Mononuclear cell (primary cell): ENCODE results near the gene KRT85. TPM values are rescaled to one million over a fixed set of nuclear protein-coding genes. Genes with fewer than 3 reads are reported as not detected.

Source experiments
- H3K27me3 ChIP-seq: 2 replicates; pipeline ENCODE4 v1.6.0; 2011; ENCODE audit warnings: low read length, control low read depth; ENCODE audit not compliant: insufficient read depth
- H3K4me1 ChIP-seq: 2 replicates; pipeline ENCODE4 v1.5.1; 2011; ENCODE audit warnings: mild to moderate bottlenecking, low read length, control low read depth; ENCODE audit not compliant: insufficient read depth
- H3K4me3 ChIP-seq: 2 replicates; pipeline ENCODE4 v1.5.1; 2011; ENCODE audit warnings: mild to moderate bottlenecking, low read length, moderate library complexity
- H3K9me3 ChIP-seq: 2 replicates; pipeline ENCODE4 v1.5.1; 2011; ENCODE audit warnings: low read depth, mild to moderate bottlenecking, control low read depth, low read length
- total RNA-seq: library from RNA; depleted of rRNA; stranded (reverse); fragments of >200 nt; gene quantifications from one replicate; pipeline ENCODE4 v1.2.3, GENCODE V29; 2012

KRT85 gene
- total RNA-seq, 1 donor = not detected

DNA sequence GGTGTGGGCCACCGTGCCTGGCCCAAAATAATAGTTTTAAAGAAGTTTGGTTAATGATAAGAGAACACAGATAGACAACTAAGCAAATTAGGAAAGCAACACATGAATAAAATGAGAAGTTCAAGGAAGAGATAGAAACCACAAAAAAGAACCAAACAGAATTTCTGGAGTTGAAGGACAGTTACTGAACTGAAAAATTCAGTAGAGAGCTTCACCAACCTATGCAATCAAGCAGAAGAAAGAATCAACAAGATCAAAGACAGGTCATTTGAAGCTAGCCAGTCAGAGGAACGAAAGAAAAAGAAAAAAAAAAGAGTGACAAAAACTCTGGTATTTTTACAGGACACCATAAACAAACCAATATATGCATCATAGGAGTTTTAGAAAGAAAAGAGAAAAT, 30.6 kb downstream of the KRT85 start:
- no peaks in the 10 kb centered on the region for H3K9me3 ChIP-seq
- H3K4me3 ChIP-seq = no peak overlapping the region
- no peaks in the 10 kb centered on the region for H3K4me1 ChIP-seq
- H3K27me3 ChIP-seq = no peaks in the 10 kb centered on the region

DNA sequence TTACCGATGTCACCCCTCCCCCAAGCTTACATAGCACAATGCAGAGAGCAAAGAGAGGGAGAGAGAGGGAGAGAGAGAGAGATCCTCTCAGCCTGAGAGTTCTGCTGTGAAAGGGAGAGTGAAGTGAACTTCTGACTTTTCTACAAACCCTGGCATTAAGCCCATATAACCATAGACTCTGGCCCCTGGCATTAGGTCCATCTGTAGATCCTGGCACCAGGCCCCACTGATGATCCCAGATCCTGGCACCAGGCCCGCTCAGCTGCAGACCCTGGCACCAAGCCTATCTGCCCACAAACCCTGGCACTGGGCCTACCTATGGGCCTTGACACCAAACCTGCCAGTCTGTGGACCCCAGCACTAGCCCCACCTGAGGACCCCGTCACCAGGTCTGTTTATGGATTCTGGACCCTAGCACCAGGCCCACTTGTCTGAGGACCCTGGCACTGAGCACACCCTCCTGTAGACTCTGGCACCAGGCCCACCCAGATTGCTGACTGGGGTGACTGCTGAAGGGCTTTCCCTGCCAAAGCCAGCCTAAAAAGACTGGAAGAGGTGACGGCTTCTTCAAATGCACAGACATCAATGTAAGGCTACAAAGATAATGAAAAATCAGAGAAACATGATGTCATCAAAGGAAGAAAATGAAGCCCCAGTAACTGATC, 31.6 kb downstream of the KRT85 start:
- no peaks in the 10 kb centered on the region for H3K9me3 ChIP-seq
- H3K4me1 ChIP-seq = no peaks in the 10 kb centered on the region
- no peaks in the 10 kb centered on the region for H3K27me3 ChIP-seq
- H3K4me3 ChIP-seq = no peak overlapping the region

DNA sequence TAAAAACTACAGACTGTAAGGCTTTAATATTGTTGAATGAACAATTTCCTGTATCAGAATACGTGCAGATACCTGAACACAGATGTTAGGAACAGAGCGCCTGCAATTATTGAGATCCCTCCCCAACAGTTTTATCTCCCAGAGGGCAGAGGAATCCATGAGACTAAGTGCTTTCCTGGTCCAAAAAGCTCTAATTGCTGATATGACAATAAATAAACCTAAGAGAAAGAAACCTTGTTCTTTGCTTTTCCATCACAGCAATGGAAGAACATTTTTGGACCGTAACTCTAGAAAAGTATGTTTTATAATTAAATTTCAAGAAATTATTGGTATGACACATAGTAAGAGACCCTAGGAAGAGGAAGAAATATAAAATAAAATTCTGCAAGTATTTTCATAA, 33.1 kb downstream of the KRT85 start:
- Histone ChIP-seq H3K4me3 (no peak overlapping the region), H3K9me3 (no peaks in the 10 kb centered on the region), H3K27me3 (no peaks in the 10 kb centered on the region), H3K4me1 (no peaks in the 10 kb centered on the region)

DNA sequence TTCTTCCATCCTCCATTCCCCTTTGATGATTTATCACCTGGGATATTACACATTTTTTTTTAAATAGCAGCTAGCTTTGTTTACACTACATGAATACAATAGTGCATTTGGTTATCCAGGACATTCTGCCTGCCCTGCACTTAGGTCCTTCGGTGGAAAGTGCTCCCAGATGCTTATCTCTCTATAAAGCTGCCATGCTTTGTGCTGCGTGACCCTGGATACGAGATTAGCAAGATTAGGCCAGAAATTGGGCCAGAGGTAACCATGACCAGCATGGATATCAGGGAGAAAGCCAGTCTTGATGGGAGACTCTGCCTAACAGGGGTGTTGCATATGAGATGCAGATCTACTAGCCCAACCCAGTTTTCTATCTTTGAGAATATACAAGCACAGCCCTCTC, 34.0 kb downstream of the KRT85 start:
- H3K4me1 ChIP-seq = no peaks in the 10 kb centered on the region
- no peaks in the 10 kb centered on the region for H3K9me3 ChIP-seq
- H3K27me3 ChIP-seq = no peaks in the 10 kb centered on the region
- no peak overlapping the region for H3K4me3 ChIP-seq

DNA sequence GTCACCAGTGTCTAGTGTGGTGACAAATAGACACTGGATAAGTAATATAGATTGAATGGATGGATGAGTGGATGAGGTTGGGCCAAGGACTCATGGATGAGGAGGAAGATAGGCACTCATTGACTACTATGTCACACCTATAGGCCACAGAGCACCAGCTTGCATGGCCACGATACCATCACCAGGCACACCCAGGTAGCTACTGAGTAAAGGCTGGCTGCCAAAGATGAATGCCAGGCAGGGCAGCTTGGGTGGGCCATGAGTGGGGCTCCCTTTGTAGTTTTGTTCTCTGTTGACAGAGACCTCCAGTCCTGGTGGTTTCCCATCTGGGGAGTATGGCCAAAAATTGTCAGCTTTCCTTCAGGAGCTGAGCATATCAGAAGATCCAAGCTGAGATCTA, 34.9 kb downstream of the KRT85 start:
- Histone ChIP-seq H3K9me3 (no peaks in the 10 kb centered on the region), H3K4me3 (no peak overlapping the region), H3K27me3 (no peaks in the 10 kb centered on the region), H3K4me1 (no peaks in the 10 kb centered on the region)

DNA sequence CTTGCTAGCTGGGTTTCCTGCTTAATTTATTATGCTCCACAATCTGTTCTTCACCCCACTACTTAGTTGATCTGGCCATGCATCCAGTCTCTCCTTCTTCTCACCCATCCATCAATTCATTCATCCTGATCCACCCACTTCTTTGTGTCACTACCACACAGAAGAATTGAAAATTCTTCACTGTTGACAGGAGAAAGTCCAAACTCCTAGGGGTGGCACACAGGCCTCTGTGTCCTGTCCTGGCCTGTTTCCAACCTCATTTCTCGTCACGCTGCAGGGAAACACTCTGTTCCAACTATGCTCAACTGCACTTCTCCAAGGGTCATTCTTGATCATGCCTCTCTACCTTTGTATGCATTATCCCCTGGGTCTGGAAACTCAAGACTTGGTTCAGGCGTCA, 35.4 kb downstream of the KRT85 start:
- Histone ChIP-seq H3K27me3 (no peaks in the 10 kb centered on the region), H3K4me1 (no peaks in the 10 kb centered on the region), H3K4me3 (no peak overlapping the region), H3K9me3 (no peaks in the 10 kb centered on the region)

DNA sequence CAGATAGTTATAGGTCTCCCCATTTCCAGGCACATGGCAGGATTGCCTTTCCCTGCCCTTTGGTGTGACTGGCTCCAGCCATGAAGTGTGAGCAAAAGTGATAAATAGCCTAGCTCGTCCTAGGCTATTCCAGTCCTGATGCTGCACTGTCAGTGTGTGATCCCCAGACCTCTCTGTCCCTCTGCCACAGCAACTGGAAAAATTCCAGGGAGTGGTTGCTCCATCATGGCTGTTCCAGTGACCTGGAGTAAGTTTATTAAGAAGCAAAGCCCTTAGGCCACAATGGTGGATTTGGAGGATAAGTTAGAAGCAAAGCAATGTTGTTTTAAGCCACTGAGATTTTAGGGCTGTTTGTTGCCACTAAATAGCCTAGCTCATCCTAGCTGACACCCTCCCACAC, 36.2 kb downstream of the KRT85 start:
- Histone ChIP-seq H3K4me1 (no peaks in the 10 kb centered on the region), H3K4me3 (no peak overlapping the region), H3K27me3 (no peaks in the 10 kb centered on the region), H3K9me3 (no peaks in the 10 kb centered on the region)

DNA sequence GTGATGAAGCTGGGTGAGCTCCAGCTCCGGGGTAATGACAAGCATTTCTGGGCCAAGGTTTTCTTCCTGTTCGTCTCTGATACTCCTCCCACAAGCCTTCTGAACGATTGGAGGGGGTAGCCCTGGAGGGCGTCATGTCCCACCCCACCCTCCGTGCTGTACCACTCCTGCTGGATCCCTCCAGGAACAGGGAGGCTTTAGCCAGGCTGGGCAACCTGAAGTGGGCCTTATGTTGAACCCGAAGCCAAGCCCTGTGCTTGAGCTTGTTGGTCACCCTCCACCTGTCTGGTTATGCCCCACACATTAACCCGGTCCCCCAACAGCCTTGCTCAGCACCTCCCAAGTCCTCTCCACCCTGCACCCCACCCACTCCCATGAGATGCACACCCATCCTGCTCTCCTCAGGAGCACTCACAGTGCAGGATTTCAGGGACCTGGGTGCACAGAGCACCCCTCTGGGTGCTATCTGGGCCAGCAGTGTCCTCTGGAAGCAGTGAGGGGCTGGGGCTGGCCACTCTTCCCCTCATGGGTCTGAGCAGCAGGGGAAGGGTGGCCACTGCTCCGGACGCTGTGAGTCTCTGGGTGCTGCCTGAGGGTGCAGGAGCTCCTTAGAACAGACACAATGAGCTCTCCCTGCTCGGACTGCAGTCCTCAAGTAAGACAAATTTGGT, 39.3 kb downstream of the KRT85 start:
- Histone ChIP-seq H3K4me3 (no peak overlapping the region), H3K27me3 (no peaks in the 10 kb centered on the region), H3K9me3 (no peaks in the 10 kb centered on the region), H3K4me1 (no peaks in the 10 kb centered on the region)

DNA sequence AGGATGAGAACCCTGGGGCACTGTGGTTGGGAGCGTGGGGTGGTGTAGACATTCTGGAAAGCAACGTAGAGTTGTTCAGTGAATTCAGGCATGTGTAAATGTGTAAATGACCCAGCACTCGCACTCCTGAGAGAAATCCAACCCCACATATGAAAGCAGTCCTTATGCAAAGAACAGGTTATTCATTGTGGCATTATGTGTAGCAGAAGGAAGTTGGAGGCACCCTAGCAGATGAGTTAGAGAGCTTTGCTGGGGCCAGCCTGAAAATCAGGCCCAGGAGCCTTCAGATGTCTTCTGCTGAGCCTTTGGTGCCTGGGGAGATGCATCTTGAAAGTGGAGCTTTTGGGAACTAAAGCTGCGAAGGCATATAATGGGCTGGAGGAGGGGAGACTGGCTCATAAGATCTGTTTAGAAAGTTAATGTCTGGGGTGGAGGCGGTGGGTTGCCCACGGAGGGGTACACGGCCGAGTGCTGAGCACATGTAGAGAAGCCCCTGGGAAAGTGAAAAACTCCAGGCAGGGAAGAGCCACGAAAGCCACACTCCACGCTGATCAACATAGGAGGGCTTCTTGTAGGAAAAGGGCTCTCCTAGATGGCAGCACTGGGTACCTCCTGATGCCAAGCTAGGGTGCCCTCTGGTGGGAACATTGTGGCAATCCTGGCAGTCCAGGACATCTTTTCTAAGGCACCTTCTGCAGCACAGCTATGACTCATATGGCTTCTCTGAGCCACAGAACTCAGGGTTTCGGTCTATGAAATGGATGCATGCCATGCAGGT, 40.0 kb downstream of the KRT85 start:
- no peaks in the 10 kb centered on the region for H3K9me3 ChIP-seq
- H3K4me3 ChIP-seq = no peak overlapping the region
- no peaks in the 10 kb centered on the region for H3K4me1 ChIP-seq
- no peaks in the 10 kb centered on the region for H3K27me3 ChIP-seq

DNA sequence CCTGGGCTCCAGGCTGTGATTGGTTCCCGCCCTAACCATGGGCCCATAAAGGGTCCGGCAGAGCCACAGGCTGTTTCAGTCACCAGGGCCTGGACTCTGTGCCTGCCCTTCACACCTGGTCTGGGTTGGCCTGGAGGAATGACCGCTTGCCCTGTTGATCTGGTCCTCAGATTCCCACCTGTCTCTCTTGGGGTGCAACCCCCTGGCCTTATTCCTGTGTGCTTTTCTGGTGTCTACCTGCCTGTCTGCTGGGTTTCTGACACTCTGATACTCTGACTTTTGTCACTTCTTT, 43.2 kb downstream of the KRT85 start:
- Histone ChIP-seq H3K9me3 (no peaks in the 10 kb centered on the region), H3K4me3 (no peak overlapping the region), H3K4me1 (no peaks in the 10 kb centered on the region), H3K27me3 (peaks cover 5% of the 10 kb centered on the region)

DNA sequence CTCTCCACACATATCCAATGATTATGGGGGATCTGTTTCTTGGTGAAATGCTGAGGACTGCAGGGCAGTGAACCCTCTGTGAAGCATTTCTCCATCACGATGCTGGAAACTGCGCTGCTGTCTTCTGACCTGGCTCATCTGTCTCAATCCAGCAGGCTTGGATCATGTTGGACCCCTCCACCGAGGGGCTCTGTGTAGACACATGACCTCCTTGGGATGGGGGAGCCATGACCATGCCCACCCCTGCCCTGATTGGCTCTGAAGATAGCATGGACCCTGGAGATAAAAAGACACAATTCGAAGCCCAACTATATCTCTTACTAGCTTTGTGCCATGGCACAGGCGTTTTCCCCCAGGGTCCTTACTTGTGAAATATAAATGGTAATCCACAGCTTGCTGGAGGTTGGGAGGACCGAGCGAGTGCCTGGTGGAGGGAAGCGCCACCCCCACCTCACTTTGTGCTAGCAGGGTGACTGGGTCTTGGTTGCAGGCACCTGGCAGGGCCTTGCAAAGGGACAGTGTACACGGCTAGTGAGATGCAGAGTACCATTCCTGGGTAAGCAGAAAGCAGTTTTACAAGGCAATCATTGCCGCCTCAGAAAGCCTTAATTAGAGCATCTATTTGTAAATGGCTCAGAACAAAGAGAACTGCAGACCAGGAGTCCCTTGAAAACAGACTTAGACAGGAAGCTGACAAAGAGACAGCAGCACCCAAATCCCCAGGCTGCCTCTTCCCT, 43.7 kb downstream of the KRT85 start:
- H3K4me1 ChIP-seq = no peaks in the 10 kb centered on the region
- peaks cover 5% of the 10 kb centered on the region for H3K27me3 ChIP-seq
- H3K9me3 ChIP-seq = no peaks in the 10 kb centered on the region
- no peak overlapping the region for H3K4me3 ChIP-seq

DNA sequence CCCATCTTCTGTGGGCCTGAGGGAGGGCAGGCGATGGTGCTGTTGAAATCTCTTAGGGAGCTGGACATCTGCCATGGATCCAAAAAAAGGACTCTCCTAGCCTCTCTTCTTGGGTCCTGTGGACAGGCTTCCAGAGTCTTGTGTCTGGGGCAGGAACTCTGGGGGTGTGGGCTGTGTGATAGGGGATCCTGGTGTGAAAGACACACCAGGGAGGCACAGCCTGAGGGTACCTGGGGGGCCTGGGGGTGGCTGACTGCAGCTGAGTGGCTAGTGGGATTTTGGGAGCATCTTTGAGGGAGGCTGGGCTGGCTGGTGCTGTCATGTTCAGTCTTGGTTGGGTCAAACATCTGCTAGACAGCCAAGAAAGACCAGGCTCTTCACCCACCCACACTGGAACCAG, 44.3 kb downstream of the KRT85 start:
- no peaks in the 10 kb centered on the region for H3K4me1 ChIP-seq
- H3K9me3 ChIP-seq = no peaks in the 10 kb centered on the region
- no peak overlapping the region for H3K4me3 ChIP-seq
- H3K27me3 ChIP-seq = peaks cover 5% of the 10 kb centered on the region

DNA sequence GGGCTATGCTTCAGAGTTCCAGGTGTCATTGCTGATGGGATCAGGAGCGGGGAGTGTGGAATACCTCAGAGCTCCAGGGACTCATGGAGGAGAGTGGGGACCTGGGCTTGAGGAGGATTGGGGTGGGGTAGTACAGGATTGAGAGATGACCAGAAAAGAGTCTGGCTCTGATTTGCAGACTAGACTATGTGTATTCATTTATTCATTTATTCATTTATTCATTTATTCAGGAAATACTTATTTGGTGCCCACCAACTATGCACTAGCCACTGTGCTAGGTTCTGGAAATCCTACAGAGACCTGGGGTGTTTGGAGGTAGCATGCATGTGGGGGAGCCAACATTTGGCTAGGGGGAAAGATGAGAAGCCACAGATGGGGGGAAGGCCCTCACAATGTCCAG, 45.2 kb downstream of the KRT85 start:
- Histone ChIP-seq H3K4me1 (no peaks in the 10 kb centered on the region), H3K4me3 (no peak overlapping the region), H3K9me3 (no peaks in the 10 kb centered on the region), H3K27me3 (peaks cover 5% of the 10 kb centered on the region)

DNA sequence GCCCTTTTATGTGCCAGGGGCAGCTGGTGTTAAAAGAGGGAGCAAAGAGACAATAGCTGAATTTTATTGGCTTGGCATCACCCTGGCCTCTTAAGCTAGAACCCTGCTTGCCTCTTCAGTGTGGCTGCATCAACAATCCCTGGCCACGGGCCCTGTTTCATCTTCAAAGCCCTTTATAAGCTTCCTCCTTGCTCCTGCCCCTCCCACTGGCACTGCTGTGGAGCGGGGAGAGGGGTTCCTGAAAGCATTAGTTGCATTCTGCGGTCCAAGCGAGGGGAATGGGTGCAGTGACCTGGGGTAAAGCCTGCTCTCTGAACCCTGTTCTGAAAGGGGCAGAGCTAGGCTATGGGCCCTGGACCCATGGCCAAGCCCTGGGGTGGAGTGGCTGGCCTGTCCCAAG, 45.9 kb downstream of the KRT85 start:
- Histone ChIP-seq H3K4me3 (no peak overlapping the region), H3K27me3 (peaks cover 5% of the 10 kb centered on the region), H3K4me1 (no peaks in the 10 kb centered on the region), H3K9me3 (no peaks in the 10 kb centered on the region)

DNA sequence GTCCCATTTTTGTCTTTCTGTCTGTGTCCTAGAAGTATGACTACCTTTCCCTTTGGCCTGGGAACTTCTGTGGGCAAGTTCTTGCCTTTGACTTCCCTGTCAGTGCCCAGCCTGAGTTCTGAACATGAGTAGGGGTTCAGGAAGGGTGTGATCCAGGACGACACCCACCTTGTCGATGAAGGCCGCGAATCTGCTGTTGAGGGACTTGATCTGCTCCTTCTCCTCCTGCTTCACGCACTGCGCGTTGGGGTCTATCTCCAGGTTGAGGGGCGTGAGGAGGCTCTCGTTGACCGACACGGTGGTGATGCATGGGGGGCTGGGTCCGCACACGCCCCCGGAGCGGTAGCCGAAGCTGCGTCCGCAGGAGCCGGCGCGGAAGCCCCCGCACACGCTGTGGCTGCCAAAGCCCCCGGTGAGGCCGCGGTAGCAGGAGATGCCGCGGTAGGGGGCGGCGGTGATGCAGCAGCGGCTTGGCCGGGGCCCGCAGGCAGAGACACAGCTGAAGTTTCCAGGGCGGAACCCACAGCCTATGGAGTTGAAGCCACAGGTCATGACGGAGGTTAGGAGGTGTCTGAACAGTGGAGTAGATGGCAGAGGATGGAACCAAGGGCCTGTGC, 46.4 kb downstream of the KRT85 start, which contains the start of gene KRT83:
Gene KRT83, minus strand, starts transcription at position 615 of the 617 bp plus-strand sequence. Its CDS starts 63 bp downstream, at position 552.
- Histone ChIP-seq H3K4me1 (no peaks in the 10 kb centered on the region), H3K27me3 (peaks cover 5% of the 10 kb centered on the region)

More for the DNA sequence above, 46.4 kb downstream of the KRT85 start, which contains the start of gene KRT83:
- Histone ChIP-seq H3K9me3 (no peaks in the 10 kb centered on the region), H3K4me3 (no peak within 1 kb of the TSS)
